ENCODE data around the gene EPB41.
"Not testable (repeated sequence)": the region's sequence is repeated elsewhere in the genome, so short reads cannot be mapped to it uniquely, and the experiment has no call there.

GRCh38 chr1:28875134-28875533 lies 39.2 kb upstream of the EPB41 start:
- not testable (repeated sequence) for TF ChIP-seq POLR2A, CTCF (IDR thresholded peaks at IDR 0.05)
